D721Med (cell line): Measurements from ENCODE around the gene DHRS1.
"Not testable (repeated sequence)": the region's sequence is repeated elsewhere in the genome, so short reads cannot be mapped to it uniquely, and the experiment has no call there.

ENCODE experiments used
- DNase-seq: peaks from one replicate; pipeline ENCODE4 v3.0.0; 2011; ENCODE audit warnings: low spot score; ENCODE audit not compliant: insufficient read length
- FAIRE-seq: peaks from 2 replicates; lab custom pipeline; 2011; peaks lifted over from hg19 to GRCh38; lab: Jason Lieb, UNC
- TF ChIP-seq, protein P1 (sequence below): IDR thresholded peaks from 2 replicates; pipeline ENCODE4 v1.5.1; 2012; ENCODE audit warnings: mild to moderate bottlenecking, control low read depth; ENCODE audit not compliant: insufficient read depth; ENCODE audit errors: missing control alignments

The DHRS1 gene

GRCh38 chr14:24332268-24332993 is 32.9 kb upstream of the DHRS1 start:
- TF ChIP-seq, protein P1, sequence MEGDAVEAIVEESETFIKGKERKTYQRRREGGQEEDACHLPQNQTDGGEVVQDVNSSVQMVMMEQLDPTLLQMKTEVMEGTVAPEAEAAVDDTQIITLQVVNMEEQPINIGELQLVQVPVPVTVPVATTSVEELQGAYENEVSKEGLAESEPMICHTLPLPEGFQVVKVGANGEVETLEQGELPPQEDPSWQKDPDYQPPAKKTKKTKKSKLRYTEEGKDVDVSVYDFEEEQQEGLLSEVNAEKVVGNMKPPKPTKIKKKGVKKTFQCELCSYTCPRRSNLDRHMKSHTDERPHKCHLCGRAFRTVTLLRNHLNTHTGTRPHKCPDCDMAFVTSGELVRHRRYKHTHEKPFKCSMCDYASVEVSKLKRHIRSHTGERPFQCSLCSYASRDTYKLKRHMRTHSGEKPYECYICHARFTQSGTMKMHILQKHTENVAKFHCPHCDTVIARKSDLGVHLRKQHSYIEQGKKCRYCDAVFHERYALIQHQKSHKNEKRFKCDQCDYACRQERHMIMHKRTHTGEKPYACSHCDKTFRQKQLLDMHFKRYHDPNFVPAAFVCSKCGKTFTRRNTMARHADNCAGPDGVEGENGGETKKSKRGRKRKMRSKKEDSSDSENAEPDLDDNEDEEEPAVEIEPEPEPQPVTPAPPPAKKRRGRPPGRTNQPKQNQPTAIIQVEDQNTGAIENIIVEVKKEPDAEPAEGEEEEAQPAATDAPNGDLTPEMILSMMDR, result peak; percentile 52
- peak; percentile 84 for DNase-seq
- FAIRE-seq, result no peak

GRCh38 chr14:24331731-24332267 is 32.2 kb upstream of the DHRS1 start:
- no peak for FAIRE-seq
- TF ChIP-seq, protein P1, result no peak
- no peak for DNase-seq

DNA sequence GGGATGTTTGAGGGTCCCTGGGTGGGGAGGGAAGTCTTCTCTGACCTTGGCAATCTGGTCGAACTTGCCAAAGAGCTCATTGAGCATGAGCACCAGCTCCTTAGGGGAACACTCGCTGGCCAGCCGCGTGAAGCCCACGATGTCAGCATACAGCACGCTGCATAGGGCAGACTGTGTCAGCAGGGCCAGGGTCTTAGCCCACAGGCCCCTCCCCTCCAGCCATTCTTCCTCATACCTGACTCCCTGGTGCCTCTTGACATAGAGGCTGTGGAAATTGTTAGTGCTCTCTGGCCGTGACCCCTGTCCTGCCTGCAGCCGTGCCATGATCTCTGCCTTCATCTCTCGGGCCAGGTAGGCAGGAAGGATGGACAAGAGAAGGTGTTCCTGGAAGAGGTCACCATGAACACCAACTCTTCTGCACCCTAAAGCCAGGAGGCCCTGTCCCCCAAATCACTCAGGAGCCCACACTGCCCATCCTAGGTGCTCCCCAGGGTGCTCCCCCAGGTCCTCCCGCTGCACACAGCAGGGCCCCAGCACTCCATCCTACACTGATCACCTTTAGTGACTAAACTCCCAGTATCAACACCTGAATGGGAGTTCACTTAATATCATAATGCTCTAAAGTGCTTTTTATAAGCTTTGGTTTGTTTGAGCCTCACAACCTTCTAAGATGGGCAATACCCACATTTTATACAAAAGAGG is 31.5 kb upstream of the DHRS1 start:
- DNase-seq (no peak), FAIRE-seq (no peak)
- TF ChIP-seq, protein P1, result no peak

- TF ChIP-seq, protein P1, result no peak
- FAIRE-seq (no peak), DNase-seq (no peak)
These were observed 30.2 kb upstream of the DHRS1 start for GRCh38 chr14:24329736-24330135.

- FAIRE-seq, result no peak
- TF ChIP-seq, protein P1, result no peak
- DNase-seq, result no peak
These were observed 29.6 kb upstream of the DHRS1 start for GRCh38 chr14:24329073-24329663.

DNA sequence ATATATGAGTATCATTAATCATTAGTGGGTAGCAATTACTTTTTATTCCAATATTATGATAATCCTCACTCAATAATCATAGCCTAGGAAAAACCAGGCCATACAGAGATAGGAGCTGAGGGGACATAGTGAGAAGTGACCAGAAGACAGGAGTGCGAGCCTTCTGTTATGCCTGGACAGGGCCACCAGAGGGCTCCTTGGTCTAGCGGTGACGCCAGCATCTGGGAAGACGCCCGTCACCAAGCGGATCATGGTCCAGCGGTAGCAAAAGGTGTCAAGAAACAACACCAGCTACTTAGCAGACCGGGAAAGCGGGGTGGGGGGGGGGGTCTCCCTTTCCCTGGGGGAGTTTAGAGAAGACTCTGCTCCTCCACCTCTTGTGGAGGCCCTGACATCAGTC is 28.3 kb upstream of the DHRS1 start:
- DNase-seq, FAIRE-seq: not testable (repeated sequence)
- TF ChIP-seq, protein P1, result peak; percentile 35
